HG03439 (cell line): ENCODE results near the gene HSD17B4.
"Not testable (repeated sequence)": the region's sequence is repeated elsewhere in the genome, so short reads cannot be mapped to it uniquely, and the experiment has no call there.

Experiments used
- ATAC-seq: cut with Tn5 transposase; IDR thresholded peaks from one replicate; pipeline ENCODE4 v1.9.1; 2021; ENCODE audit warnings: mild to moderate bottlenecking, moderate library complexity; ENCODE audit not compliant: unreplicated experiment

The HSD17B4 gene

DNA sequence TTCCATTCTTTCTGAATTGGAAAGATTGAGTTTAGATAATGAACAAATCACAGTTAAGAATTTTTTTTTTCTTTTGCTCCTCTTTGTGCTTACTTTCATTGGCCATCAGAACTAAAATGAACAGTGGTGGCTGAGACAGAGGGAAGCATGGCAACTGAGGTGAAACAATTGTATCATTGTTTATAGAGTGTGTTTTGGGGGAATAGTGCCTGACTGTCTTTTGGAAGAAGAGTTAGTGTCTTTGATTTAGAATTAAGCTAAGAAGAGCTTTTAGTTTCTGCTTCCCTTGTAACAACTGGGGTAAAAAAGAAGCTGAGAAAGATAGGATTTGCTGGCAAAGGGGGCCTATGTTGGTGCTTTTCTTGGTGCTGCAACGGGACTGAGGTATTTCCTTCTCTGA lies 24.0 kb downstream of the HSD17B4 start:
- ATAC-seq: no peak

DNA sequence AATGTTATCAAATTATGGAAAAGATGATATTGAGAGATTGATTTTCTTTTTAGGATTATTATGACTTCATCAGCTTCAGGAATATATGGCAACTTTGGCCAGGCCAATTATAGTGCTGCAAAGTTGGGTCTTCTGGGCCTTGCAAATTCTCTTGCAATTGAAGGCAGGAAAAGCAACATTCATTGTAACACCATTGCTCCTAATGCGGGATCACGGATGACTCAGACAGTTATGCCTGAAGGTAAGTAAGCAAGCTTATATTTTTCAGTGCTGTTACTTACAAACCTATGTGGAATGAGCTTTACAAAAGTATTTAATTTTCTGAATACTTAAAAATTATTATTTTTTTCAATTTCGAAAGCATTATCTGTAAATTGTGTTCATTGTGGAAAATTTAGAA lies 26.5 kb downstream of the HSD17B4 start:
- no peak for ATAC-seq

DNA sequence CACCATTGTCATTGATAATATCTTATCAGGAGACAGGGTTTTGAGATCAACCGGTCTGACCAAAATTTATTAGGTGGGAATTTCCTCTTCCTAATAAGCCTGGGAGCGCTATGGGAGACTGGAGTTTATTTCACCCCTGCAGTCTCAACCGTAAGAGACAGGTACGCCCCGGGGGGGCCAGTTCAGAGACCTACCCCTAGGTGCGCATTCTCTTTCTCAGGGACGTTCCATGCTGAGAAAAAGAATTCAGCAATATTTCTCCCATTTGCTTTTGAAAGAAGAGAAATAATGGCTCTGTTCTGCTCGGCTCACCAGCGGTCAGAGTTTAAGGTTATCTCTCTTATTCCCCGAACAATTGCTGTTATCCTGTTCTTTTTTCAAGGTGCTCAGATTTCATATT lies 28.3 kb downstream of the HSD17B4 start:
- ATAC-seq: not testable (repeated sequence)

- no peak for ATAC-seq
Measured at GRCh38 chr5:119483155-119483554, 30.9 kb downstream of the HSD17B4 start.

GRCh38 chr5:119484884-119485283 lies 32.6 kb downstream of the HSD17B4 start:
- no peak for ATAC-seq

DNA sequence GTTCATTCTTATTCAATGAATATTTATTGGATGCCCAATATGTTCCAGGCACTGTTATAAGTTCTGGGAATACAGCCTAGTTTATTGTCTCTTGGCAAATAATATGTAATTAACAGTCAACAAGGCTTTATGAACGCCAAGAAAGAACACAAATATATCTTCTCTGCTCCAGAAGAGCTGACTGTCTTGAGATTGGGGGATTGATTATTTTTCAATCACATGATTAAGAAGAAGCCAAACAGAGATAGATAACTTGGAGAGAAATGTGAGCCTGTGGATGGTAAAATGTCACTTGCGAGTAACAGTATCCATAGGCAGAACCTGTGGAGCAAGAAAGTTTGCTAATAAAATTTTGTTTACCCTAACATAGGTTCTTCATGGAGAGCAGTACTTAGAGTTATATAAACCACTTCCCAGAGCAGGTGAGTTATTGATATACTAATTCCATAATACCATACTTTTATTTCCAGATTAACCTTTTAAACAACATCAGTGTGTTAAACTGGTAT lies 49.4 kb downstream of the HSD17B4 start:
- no peak for ATAC-seq

DNA sequence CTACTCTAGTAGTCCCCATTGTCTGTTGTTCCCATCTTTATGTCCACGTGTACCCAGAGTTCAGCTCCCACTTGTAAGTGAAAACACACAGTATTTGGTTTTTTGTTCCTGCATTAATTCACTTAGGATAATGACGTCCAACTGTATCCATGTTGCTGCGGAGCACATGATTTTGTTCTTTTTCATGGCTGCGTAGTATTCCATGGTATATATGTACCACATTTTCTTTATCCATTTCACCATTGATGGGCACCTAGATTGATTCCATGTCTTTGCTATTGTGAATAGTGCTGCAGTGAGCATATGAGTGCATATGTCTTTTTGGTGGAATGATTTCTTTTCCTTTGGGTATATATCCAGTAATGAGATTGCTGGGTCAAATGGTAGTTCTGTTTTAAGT lies 51.6 kb downstream of the HSD17B4 start:
- ATAC-seq: not testable (repeated sequence)

- ATAC-seq: no peak
Measured at GRCh38 chr5:119512277-119512676, 60.0 kb downstream of the HSD17B4 start.

GRCh38 chr5:119515192-119515591 lies 62.9 kb downstream of the HSD17B4 start:
- ATAC-seq: no peak

GRCh38 chr5:119517115-119517514 lies 64.8 kb downstream of the HSD17B4 start:
- not testable (repeated sequence) for ATAC-seq

GRCh38 chr5:119521232-119521631 lies 68.9 kb downstream of the HSD17B4 start:
- no peak for ATAC-seq

DNA sequence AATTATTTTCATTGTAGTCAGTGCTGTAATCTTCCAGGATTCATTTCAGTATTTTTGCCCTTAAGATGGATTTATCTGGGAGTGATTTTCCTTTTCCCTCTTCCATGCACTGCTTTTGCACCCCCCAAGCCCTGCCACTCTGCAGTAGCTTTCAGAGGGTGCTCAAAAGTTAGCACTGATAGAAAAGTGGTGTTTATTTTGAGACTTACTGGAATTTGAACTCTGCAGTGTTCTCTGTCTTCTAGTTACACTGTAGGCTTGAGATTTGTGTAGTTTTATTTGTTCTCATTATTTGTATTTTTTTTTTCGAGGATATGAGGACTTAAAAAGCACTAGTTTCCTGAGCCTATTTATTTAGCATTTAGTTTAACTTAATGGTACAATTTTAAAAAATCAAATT lies 70.5 kb downstream of the HSD17B4 start:
- no peak for ATAC-seq

GRCh38 chr5:119524485-119524884 lies 72.2 kb downstream of the HSD17B4 start:
- no peak for ATAC-seq

- ATAC-seq: no peak
Measured at GRCh38 chr5:119527351-119527750, 75.1 kb downstream of the HSD17B4 start.

GRCh38 chr5:119529811-119530210 lies 77.5 kb downstream of the HSD17B4 start:
- no peak for ATAC-seq

- no peak for ATAC-seq
Measured at GRCh38 chr5:119532637-119533036, 80.3 kb downstream of the HSD17B4 start.

DNA sequence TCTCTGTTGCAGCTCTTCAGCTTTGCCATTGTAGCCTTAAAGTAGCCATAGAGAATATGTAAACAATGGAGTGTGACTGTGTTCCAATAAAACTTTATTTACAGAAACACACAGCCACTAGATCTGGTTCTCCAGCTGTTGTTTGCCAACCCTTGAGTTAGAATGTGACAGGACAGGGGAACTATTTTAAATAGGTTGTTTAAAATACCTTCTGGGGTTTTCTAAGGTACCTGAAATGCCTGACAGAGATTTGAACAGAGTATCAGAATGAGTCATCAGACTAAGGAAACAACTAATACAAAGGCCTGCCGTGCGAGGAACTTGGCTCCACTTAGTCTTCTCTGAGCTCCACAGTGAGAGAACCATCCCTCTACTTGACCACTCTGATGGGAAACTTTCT lies 85.4 kb downstream of the HSD17B4 start:
- peak; percentile 100 for ATAC-seq

DNA sequence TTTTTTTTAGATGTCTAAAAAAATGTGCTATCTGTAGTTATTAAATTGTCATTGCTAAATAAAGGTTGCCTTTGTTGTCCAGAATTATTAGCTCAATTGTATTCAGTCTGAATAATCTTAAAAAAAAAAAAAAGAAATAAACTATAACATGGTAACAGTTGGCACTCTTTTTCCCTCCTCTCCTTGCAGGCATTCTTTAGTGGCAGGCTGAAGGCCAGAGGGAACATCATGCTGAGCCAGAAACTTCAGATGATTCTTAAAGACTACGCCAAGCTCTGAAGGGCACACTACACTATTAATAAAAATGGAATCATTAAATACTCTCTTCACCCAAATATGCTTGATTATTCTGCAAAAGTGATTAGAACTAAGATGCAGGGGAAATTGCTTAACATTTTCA lies 89.4 kb downstream of the HSD17B4 start:
- ATAC-seq: no peak

- ATAC-seq: no peak
Measured at GRCh38 chr5:119551819-119552218, 99.5 kb downstream of the HSD17B4 start.

DNA sequence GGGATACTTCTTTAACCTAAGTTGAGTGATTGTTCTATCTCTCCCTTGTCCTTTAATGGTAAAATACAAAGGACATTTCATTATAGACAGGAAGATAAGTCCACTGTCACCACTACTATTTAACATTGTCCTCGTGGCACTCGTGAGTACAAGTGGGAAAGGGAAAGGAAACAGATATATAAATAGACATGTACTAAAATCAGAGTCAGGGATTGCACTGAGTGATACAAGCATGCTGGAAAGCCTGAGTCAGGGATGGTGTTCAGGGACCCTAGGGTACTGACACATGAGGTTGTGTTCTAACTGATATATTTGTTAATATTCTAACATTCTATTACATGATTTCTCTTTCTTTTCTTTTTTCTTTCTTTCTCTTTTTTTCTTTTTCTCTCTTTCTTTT lies 102.3 kb downstream of the HSD17B4 start:
- ATAC-seq: no peak

GRCh38 chr5:119570910-119571309 lies 118.6 kb downstream of the HSD17B4 start:
- ATAC-seq: no peak

DNA sequence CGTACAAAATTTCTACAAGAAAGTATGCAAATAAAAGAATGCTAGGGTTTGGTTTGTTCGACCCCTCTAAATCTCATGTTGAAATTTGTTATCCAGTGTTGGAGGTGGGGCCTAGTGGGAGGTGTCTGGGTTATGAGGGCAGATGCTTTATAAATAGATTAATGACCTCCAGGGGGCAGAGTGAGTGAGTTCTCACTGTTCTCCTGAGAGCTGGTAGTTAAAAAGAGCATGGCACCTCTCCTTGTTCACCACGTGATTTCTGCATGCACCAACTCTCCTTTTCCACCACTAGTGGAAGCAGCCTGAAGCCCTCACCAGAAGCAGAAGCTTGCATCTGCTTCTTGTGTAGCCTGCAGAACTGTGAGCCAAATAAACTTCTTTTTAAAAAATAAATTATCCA lies 126.6 kb downstream of the HSD17B4 start:
- peak; percentile 80 for ATAC-seq

DNA sequence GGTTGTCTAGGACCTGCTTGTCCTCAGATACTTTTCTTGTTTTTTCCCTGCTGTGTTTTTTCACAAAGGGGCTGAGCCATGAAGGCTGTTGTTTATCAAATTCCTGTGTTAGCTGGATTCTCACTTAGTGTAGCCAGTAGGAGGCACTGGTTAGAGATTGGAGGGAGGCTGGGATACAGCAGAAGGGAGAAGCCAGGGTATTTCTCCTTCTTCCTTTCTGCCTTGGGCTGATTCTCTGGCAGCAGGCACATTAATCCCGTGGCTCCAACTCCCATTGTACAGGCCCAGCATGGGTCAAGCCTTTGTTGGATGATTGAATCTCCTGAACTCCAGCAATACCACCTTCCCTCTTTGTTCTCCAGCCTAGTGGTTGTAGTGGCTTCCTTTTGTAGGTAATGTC lies 130.7 kb downstream of the HSD17B4 start:
- ATAC-seq: no peak

GRCh38 chr5:119583684-119584083 lies 131.4 kb downstream of the HSD17B4 start:
- ATAC-seq: peak; percentile 54
